Keratinocyte (primary cell): ENCODE results near the gene MOSMO.

Experiments used
- CTCF ChIP-seq, 3 experiments: IDR thresholded peaks in 1 of 3; conservative IDR thresholded peaks in 1 of 3; optimal IDR thresholded peaks in 1 of 3; 2 replicates in 2 of 3; 3 replicates in 1 of 3; pipeline versions ENCODE3 to v1.5.1; 2011; ENCODE audit warnings: low read length in 3 of 3, mild to moderate bottlenecking in 3 of 3, moderate library complexity in 2 of 3, control low read depth in 1 of 3, inconsistent platforms in 1 of 3; ENCODE audit not compliant: insufficient read depth in 2 of 3; ENCODE audit errors: extremely low read depth in 1 of 3
- EZH2 ChIP-seq: IDR thresholded peaks from one replicate; pipeline ENCODE4 v1.6.1; 2012; ENCODE audit warnings: inconsistent platforms, mild to moderate bottlenecking, low read length, moderate library complexity

DNA sequence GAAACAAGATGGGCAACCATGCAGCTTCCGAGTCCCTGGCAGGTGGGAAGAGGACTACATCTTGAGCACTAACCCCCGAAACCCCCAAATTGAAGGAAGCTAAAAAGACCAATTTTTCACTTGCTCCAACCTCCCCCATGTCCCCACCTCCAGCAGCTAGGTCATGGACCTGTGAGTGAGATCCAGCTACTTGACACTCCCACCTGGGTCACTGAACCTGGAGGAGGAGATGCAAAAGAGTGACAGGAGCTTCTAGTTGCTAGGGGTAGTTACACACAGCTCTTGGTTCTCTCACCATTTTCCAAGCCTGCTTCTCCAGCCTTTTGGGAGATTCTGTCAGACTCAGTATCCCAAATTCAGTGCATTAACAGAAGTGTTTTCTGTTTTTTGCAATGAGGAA lies 18.2 kb upstream of the MOSMO start:
- no peak for TF ChIP-seq CTCF (optimal IDR thresholded peaks at IDR 0.05 in 1 of 3, IDR thresholded peaks at IDR 0.05 in 1 of 3, conservative IDR thresholded peaks at IDR 0.05 in 1 of 3; ENCODE audit: extremely low read depth in 1 of 3, insufficient read depth in 2 of 3, low read length in 3 of 3)
- TF ChIP-seq EZH2, result no peak
